Stimulated activated CD8-positive, alpha-beta memory T cell treated with anti-CD3 and anti-CD28 coated beads, Interleukin-2, amount 100 ng/mL, for 1 hour (primary cell): ENCODE data around the gene MASP2.
"Not testable (repeated sequence)": the region's sequence is repeated elsewhere in the genome, so short reads cannot be mapped to it uniquely, and the experiment has no call there.

ENCODE experiments used
- DNase-seq, 2 donors: peaks; one replicate each; pipeline ENCODE4 v3.0.0-alpha.2; 2020; ENCODE audit warnings: low read depth in 2 of 2

MASP2 gene

DNA sequence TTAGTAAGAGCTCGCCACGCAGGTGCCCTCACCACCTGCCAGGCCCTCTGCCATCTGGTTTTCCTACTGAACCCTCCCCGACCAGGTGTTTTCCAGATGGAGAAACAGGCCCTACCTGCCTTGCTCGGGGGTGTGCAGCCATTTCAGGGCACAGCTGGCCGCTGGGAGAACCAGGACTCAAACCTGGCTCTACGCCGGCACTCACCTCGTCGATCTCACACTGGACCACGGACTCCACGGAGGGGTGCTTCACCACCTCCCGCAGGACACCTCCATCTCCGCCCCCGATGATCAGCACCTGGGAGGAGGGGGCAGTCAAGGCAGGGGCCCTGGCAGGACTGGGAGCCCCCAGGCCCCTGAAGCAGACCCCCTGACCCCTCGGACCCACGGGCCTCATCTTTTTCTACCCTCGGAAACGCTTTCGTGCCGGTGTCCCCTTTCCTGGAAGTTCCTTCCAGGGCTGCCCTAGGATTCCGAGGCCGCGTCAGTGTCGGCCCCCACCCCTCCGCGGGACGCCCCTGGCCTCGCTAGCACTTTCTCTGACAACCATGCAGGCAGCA lies 11.6 kb upstream of the MASP2 start:
- DNase-seq, result no peak

DNA sequence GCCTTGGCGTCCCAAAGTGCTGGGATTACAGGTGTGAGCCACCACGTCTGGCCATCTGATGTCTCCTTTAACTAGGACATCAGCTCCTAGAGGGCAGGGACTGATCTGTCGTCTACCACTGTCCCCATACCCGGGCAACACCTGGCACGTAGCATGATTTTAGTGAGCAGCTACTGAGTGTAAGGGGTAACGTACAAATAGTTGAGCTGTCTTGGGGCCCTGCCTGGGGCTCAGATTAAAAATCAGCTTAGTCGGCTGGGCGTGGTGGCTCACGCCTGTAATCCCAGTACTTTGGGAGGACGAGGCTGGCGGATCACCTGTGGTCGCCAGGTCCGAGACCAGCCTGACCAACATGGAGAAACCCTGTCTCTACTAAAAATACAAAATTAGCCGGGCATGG lies 11.0 kb upstream of the MASP2 start:
- DNase-seq, result no peak

DNA sequence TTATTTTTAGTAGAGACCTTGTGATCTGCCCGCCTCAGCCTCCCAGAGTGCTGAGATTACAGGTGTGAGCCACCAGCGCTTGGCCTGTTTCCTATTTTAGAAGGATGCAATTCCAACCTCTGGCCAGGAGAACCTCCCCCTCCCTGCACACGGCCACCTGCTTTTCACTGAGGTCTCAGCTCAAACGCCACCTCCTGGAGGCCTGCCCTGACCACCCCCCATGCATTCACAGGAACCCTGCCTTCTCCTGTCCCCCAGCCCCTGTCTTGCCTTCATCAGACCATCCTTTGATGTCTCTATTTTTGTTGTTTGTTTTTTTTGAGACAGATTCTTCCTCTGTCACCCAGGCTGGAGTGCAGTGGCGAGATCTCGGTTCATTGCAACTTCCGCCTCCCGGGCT lies 10.4 kb upstream of the MASP2 start:
- no peak for DNase-seq

DNA sequence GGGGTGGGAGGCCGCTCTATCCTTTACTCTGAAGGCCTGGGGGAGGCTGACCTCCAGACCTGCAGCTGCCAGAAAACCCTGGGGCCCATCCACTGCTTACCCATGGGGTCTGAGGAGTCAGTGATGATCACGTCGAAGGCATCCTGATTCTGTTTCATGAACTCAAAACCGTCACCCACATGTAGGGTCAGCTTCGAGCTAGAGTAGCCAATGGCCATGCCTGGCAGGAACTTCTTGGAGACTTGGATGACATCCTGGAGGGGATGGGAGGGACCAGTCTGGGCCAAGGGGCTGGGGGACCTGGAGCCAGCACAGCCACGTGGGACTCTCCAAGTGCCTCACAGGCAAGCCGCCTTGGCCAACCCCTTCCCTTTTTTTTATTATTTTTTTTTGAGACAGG lies 9.5 kb upstream of the MASP2 start:
- DNase-seq, result no peak

DNA sequence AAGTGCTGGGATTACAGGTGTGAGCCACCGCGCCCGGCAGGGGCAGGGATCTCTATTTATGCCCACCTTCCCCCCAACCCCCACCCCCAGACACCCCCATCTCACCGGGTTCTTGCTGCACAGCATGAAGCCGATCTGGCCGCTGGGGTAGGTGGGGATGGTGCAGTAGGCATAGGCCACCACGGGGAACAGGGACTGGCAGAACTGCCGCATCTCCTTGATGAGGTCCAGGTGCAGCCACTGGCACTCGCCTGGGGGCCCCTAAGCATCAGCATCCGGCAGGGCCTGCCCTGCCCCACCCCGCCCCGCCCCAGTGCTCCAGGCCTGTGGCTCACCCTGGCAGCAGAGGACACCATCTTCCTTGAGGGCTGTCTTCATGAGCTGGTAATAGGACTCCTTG lies 8.6 kb upstream of the MASP2 start:
- no peak for DNase-seq

DNA sequence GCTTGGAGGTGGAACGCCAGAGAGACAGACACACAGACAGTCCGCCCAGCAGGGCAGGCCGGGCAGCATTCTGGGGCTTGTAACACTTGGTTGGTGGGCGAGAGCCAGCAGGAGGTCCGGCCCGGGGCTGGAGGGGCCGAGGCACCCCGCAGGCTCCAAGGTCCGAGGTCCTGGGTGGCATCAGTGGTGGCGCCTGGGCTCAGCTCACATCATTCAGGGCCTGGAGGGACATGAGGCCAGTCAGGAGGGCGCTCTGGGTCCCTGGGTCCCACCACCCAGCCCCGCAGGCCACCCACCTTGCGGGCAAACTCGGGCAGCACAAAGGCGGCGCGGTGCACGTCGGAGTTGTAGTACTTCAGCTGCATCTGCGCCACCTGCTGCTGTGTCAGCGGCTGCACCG lies 7.6 kb upstream of the MASP2 start:
- DNase-seq, result no peak

DNA sequence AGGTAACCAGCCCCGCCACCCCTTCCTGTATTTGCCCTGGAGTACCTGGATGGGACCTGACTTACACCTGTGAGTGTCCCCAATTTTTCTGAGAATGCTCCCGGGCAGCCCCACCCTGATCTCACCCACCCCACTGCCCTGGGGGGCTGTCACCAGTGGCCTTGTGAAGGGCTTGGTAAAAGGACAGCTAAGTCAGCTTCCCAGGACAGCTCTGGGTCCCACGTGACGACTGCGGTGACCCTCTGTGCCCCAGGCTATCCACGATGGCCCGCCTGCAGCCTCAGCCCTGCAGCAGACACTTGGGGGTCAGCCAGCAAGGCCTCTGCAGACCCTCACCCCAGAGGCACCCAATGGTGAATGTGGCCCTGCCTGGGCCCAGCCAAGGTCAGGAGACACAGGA lies 7.1 kb upstream of the MASP2 start:
- no peak for DNase-seq

DNA sequence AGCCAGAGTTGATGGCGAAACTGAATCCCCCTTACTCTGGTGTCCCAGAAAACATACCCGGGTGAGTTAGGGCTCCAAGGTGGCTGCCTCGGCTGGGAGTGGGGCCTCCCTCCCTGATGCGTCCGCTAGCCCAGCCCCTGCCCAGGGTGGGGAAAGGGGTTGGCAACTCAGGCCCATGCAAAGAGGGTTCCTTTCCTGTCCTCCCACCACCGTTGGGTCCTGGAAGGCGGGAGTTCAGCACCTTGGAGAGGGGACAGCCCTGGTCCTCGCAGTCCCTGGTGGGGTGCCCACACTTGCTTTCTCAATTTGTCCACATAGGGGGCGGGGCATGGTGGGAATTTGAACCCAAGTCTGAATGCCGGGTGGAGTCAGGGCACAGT lies 6.7 kb upstream of the MASP2 start:
- no peak for DNase-seq

DNA sequence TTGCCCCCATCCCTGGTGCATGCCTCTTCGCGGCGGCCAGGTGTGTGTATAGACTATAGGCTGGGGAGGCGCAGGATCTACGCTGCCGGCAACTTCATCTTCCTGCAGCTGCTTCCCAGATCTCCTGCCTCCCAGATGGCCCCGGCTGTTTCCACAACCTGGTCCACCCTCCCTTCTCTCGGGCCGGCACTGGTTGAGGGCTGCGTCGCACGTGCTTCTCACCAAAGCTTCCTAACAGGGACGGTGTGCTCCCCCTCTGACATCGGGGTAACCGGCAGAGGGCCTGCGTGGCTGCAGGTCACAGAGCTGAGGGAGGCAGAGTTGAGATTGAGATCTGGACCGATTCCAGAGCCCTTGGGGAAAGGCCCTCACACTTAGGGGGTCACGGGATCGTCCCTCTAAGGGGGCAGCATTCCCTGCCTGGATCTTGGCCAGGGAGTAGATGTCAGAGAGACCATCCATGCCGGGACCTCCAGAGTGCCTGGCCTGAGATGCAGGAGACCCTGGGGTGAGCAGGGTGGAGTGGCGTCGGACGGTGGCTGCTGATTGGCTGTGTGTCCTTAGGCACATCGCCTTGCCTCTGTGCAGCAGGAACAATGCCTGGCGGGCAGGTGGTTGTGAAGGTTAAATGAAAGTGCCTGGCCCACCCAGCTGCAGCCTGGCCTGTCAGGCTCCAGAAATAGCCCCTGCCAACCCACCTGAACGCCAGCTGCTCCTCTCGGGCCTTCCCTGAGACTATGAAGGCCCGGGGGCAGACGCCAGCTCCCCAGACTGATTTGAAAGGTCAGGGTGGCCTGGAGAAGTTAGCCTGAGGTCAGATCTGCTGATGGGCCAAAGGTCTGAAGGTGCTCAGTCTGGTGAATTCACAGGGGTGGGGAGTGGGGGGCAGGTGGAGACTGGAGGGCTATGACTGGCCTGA lies 6.1 kb upstream of the MASP2 start:
- DNase-seq, result no peak

DNA sequence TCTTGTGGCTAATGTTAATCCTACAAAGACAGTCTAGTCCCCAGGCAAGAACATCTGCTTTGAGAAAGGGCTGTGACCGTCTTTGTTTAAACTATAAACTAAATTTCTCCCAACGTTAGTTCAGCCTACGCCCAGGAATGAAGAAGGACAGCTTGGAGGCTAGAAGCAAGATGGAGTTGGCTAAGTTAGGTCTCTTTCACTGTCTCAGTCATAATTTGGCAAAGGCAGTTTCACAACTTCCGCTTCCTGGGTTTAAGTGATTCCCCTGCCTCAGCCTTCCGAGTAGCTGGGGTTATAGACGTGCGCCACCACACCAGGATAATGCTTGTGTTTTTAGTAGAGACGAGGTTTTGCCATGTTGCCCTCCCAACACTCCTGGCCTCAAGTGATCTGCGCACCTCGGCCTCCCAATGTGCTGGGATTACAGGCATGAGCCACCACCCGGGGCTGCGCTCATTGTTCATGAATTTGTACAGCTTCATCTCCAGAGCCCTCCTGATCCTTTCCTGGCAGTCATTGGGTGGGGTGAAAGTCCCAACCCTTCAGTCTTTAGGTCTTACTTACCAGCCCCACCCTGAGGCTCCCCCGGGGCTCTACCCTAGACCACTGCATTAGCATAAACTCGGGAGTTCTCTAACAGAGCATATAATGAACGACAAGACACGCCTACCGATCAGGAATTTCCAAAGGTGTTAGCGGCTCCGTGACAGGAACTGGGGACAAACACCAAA lies 4.9 kb upstream of the MASP2 start:
- no peak for DNase-seq

DNA sequence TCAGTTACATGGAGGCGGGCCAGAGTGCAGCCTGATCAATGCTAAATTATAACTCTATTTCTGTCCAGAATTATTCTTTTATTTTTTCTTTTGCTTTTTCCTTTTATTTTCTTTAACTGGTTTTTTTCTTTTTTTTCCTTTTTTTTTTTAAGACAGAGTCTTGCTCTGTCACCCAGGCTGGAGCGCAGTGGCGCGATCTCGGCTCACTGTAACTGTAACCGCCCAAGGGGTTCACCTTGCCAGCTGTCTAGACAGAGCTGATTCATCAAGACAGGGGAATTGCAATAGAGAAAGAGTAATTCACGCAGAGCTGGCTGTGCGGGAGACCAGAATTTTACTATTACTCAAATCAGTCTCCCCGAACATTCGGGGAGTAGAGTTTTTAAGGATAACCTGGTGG lies 4.1 kb upstream of the MASP2 start:
- not testable (repeated sequence) for DNase-seq

DNA sequence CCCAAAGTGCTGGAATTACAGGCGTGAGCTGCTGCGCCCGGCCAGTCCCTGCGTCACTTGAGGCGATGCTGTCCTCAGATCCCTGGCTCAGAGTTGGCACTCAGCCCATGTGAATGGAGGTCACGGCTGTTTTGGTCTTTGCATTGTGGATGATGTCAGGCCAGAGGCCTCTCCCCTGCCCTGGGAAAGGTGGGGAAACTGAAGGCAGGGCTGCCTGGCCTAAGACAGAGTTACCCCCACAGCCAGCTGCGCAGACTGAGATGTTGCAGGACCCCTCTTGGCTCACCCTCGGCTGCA lies 821 bp downstream of the MASP2 start:
- DNase-seq, result no peak

DNA sequence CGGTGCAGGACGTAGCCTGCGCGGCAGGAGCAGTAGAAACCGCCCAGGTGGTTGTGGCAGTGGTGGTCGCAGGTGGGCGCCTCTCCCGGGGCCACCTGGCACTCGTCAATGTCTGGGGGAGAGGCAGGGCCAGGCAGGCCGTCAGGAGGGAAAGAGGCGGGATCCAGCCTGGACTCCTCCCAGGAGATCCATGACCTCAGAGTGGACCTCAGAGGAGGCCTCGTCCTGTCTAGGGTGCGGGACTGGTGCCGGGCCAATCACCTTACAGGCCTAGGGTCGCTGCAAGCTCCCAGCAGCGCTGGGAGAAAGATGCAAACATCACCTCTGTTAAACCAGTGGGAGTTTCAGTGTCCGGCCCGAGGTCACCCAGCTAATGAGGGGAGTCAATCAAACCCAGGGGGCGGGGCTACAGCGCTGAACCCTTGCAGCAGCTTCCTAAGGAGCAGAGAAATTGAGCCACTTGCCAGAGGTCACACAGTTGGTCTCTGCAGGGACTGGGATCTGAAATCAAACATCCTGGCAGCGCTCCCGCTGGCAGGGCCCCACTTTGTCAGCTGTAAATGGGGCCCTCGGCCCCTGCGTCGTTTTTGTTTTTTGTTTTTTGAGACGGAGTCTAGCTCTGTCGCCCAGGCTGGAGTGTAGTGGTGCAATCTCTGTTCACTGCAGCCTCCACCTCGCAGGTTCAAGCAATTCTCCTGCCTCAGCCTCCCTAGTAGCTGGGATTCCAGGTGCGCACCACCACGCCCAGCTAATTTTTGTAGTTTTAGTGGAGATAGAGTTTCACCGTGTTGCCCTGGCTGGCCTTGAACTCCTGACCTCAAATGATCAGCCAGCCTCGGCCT lies 1.4 kb downstream of the MASP2 start:
- DNase-seq, result no peak

DNA sequence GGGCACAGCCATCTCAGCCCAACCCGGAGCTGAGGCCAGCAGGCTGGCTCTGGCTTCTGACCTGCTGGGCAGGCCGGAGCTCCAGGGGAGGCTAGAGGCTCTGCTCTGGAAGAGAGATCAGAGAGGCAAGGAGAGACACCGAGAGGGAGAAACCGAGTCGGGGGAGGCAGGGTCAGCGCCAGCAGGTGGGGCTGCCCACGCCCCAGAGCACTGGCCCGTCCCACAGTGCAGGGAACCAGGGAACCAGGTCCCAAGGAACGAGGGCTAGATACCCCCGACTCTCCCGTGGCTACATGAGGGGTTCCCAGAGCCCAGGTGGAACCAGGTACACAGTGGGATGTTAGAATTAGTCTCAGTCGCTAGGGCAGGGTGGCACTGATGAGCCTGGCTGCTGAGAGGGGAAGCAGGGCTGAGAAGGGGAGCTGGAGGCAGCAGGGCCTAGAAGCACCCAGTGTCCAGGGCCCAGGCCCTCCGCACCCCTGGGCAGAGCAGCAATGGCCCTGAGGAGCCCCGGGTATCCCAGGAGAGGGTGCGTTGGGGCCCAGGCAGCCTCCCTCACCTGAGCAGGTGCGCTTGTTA lies 2.1 kb downstream of the MASP2 start:
- DNase-seq, result no peak

DNA sequence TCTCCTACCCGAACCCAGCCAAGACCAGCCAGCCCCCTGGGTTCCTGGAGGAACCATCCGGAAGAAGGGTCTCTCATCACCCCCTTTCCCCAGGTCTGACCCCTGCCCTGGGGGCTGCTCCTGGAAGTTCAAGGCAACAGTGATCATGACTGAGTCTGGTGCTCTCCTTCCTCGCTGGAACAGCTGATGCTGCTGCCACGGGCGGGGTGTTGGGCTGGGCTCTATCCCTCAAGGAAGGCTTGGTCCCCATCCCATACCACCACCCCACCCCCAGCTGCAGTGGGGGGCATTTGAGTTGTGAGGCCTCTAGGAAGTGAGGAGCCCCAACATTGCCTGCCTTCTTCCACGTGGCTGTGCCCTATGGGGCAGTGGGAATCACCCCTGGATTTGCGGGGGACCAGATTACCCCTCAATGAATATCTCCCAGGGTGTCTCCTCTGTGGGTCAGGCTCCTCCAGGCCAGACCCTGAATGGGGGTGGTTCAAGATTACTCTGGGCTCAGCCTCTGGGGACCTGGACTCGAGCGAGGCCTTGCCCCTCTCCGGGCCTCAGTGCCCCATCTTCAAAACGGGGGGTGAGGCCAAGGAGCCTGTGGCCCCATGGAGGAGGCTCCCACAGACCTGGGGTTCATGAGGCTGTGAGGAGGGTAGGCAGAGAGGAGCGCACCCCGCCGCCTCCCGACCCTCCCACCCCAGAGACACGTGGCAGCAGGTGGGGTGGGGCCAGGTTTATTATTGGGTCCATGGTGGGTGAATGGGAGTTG lies 2.8 kb downstream of the MASP2 start:
- no peak for DNase-seq

DNA sequence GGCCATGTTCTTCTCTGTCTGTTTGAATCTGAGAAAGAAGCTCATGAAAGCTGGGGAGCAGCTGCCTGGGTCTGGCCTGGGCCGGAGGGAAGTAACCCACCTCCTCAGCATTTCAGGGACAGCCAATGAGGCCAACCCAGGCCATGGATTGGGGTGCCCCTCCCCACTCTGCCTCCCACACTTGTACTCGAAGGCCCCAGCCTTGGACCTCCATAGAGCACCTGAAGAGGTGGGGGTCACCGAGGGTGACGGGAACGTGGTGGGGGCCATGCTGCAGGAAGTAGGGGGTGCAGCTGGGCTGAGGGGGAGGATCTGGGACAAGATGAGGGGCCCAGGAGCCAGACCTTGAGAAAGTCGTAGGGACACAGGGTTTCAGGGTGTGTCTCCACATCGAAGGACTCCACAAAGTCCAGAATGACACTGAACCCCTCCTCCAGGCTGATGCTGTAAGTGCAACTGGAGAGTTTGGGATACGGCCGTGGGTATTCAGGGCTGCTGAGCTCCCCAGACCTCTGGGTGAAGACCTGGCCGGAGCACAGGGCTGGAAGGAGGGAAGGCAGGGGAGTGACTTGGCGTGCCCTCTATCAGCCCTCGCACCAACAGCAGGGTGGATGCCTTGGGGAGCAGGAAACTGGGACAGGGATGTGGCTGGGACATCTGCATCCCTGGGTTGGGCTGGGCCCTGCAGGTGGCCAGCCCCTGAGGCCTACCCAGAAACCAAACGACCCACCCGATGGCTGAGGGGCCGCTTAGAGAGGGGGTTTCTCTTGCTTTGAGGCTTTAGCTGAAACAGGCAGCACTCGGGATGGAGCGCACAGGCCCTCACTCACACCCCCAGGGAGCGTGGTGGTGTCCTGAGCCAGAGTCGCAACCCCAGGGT lies 3.8 kb downstream of the MASP2 start:
- DNase-seq, result no peak

DNA sequence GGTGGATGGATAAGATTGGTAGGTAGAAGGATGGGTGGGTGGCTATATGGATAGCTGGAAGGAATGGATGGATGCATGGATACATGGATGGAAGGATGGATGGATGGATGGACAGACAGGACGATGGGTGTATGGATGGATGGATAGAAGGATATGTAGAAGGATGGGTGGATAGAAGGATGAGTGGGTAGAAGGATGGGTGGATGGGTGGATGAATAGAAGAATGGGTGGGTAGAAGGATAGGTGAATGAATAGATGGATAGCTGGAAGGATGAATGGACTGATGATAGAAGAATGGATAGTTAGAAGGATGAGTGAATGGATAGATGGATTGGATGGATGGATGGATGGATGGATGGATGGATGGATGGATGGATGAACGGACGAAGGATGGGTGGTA lies 5.0 kb downstream of the MASP2 start:
- DNase-seq, result no peak

DNA sequence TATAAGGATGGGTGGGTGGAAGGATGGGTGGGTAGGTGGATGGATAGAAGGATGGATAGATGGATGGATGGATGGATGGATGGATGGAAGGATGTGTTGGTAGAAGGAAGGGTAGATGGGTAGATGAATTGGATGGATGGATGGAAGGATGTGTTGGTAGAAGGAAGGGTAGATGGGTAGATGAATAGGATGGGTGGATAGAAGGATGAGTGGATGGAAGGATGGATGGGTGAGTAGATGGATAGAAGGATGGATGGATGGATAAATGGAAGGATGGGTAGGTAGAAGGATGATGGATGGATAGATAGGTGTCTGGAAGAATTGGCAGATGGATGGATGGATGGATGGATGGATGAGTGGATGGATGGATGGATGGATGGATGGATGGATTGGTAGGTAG lies 6.0 kb downstream of the MASP2 start:
- no peak for DNase-seq

DNA sequence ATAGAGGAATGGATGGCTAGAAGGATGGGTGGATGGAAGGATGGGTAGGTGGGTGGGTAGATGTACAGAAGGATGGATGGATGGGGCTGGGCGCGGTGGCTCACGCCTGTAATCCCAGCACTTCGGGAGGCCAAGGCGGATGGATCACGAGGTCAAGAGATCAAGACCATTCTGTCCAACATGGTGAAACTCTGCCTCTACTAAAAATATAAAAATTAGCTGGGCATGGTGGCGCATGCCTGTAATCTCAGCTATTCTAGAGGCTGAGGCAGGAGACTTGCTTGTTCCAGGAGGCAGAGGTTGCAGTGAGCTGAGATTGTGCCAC lies 7.0 kb downstream of the MASP2 start:
- not testable (repeated sequence) for DNase-seq

DNA sequence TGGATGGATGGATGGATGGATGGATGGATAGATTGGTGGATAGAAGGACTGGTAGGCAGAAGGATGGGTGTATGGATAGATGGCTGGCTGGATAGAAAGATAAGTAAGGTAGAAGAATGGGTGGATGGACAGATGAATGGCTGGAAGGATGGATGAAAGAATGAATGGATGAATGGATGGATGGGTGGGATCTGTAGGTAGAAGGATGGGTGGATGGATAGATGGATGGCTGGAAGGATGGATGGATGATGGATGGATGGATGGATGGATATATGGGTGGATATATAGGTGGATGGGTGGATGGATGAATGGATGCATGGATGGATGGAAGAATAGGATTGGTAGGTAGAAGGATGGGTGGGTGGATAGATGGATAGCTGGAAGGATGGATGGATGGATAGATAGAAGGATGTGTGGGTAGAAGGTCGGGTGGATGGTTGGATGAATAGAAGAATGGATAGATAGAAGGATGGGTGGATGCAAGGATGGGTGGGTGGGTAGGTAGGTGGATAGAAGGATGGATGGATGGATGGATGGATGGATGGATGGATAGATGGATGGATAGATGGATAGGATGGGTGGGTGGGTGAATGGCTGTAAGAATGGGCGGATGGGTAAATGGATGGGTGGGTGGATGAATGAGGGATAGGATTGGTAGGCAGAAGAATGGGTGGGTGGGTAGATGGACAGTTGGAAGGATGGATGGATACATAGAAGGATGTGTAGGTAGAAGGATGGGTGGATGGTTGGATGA lies 7.5 kb downstream of the MASP2 start:
- DNase-seq, result no peak
